Mammary epithelial cell (primary cell): ENCODE measurements around the gene CBX6.

Experiments
- CTCF ChIP-seq, 2 donors: IDR thresholded peaks in 1 of 2; conservative IDR thresholded peaks in 1 of 2; 2 replicates each; pipeline ENCODE4 v1.5.1; 2011 to 2012; ENCODE audit warnings: inconsistent platforms in 2 of 2, low read length in 2 of 2, mild to moderate bottlenecking in 2 of 2, control low read depth in 1 of 2, low read depth in 1 of 2; ENCODE audit not compliant: insufficient read depth in 1 of 2; ENCODE audit errors: extremely low read depth in 1 of 2
- EZH2 ChIP-seq: IDR thresholded peaks from 2 replicates; pipeline ENCODE4 v1.6.1; 2012; ENCODE audit warnings: low read length, inconsistent platforms, borderline replicate concordance

GRCh38 chr22:38843657-38844314 lies 28.2 kb downstream of the CBX6 start, which contains the start of gene NPTXR:
- TF ChIP-seq CTCF (conservative IDR thresholded peaks at IDR 0.05 in 1 of 2, IDR thresholded peaks at IDR 0.05 in 1 of 2; ENCODE audit: extremely low read depth in 1 of 2, insufficient read depth in 1 of 2, low read depth in 1 of 2, low read length in 2 of 2): no peak
- no peak for TF ChIP-seq EZH2
